ENCODE data around the gene CTAG1B. TPM values are rescaled to one million over a fixed set of nuclear protein-coding genes. Genes with fewer than 3 reads are reported as not detected.
"Not testable (repeated sequence)": the region's sequence is repeated elsewhere in the genome, so short reads cannot be mapped to it uniquely, and the experiment has no call there.

CTAG1B gene
- total RNA-seq, 1 experiment from 2014 or later, result not detected

- DNase-seq (ENCODE audit: low read depth), result not testable (repeated sequence)
Observed at GRCh38 chrX:154628960-154629359, 9.9 kb upstream of the CTAG1B start.

GRCh38 chrX:154620767-154621414 lies 1.8 kb upstream of the CTAG1B start:
- not testable (repeated sequence) for DNase-seq (ENCODE audit: low read depth)

GRCh38 chrX:154613586-154613985 lies 5.5 kb downstream of the CTAG1B start:
- not testable (repeated sequence) for DNase-seq (ENCODE audit: low read depth)

GRCh38 chrX:154611146-154611545 lies 7.9 kb downstream of the CTAG1B start:
- DNase-seq (ENCODE audit: low read depth), result not testable (repeated sequence)

GRCh38 chrX:154608823-154609222 lies 10.3 kb downstream of the CTAG1B start:
- not testable (repeated sequence) for DNase-seq (ENCODE audit: low read depth)

GRCh38 chrX:154607976-154608375 lies 11.1 kb downstream of the CTAG1B start:
- DNase-seq (ENCODE audit: low read depth), result not testable (repeated sequence)

GRCh38 chrX:154607370-154607769 lies 11.7 kb downstream of the CTAG1B start:
- no peak for DNase-seq (ENCODE audit: low read depth)

- DNase-seq (ENCODE audit: low read depth), result no peak
Observed at GRCh38 chrX:154605566-154605965, 13.5 kb downstream of the CTAG1B start.

- DNase-seq (ENCODE audit: low read depth), result peak; percentile 82
Observed at GRCh38 chrX:154603438-154604430, 15.3 kb downstream of the CTAG1B start.

GRCh38 chrX:154602766-154603437 lies 16.2 kb downstream of the CTAG1B start:
- DNase-seq (ENCODE audit: low read depth), result no peak

- no peak for DNase-seq (ENCODE audit: low read depth)
Observed at GRCh38 chrX:154602226-154602625, 16.9 kb downstream of the CTAG1B start.

- DNase-seq (ENCODE audit: low read depth), result peak; percentile 67
Observed at GRCh38 chrX:154600759-154601374, 18.2 kb downstream of the CTAG1B start.

GRCh38 chrX:154599531-154599930 lies 19.6 kb downstream of the CTAG1B start:
- no peak for DNase-seq (ENCODE audit: low read depth)

GRCh38 chrX:154598656-154599055 lies 20.4 kb downstream of the CTAG1B start:
- DNase-seq (ENCODE audit: low read depth), result no peak

- no peak for DNase-seq (ENCODE audit: low read depth)
Observed at GRCh38 chrX:154597221-154597620, 21.9 kb downstream of the CTAG1B start.

GRCh38 chrX:154596290-154596929 lies 22.7 kb downstream of the CTAG1B start:
- DNase-seq (ENCODE audit: low read depth), result peak; percentile 74

- no peak for DNase-seq (ENCODE audit: low read depth)
Observed at GRCh38 chrX:154595559-154596249, 23.4 kb downstream of the CTAG1B start.

GRCh38 chrX:154594491-154594890 lies 24.6 kb downstream of the CTAG1B start:
- DNase-seq (ENCODE audit: low read depth), result no peak

GRCh38 chrX:154593201-154593600 lies 25.9 kb downstream of the CTAG1B start:
- DNase-seq (ENCODE audit: low read depth), result no peak

- DNase-seq (ENCODE audit: low read depth), result no peak
Observed at GRCh38 chrX:154592505-154592904, 26.6 kb downstream of the CTAG1B start.

GRCh38 chrX:154590415-154590814 lies 28.7 kb downstream of the CTAG1B start:
- not testable (repeated sequence) for DNase-seq (ENCODE audit: low read depth)

All from RPMI7951 (cell line).